ENCODE results near the gene CEP112. TPM values are rescaled to one million over a fixed set of nuclear protein-coding genes. Genes with fewer than 3 reads are reported as not detected.

CEP112 gene
- polyA plus RNA-seq, 1 donor from 2014 or later: 6.0 TPM

DNA sequence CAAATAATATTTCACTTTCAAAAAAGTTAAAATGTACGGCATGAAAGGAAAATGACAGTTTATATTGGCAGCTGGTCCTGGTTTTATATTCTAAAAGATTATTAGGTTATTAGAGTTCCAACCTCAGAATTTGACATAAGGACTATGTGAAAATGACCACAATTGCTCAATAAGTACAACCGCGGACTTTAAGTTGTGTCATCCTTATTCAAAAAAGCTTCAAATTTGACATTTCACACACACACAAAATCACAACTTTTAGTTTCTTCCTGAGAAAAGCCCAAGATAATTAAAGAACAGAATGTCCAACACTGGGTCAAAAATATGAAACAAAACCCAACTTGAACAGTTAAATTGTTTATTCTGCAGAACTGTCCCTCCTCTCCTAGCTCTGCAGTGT, 497.3 kb downstream of the CEP112 start:
- no peaks in the 10 kb centered on the region for H3F3A ChIP-seq (ENCODE audit: insufficient read depth, low read length, poor library complexity, severe bottlenecking)
- H2AFZ ChIP-seq (ENCODE audit: low read depth, low read length): no peak overlapping the region
- H3K4me2 ChIP-seq (ENCODE audit: low read length): no peak overlapping the region
- H3K79me2 ChIP-seq (replicated peaks; ENCODE audit: insufficient read depth, low read length): no peaks in the 10 kb centered on the region
- H3K9ac ChIP-seq (ENCODE audit: low read length): no peak overlapping the region
- no peaks in the 10 kb centered on the region for H3K9me3 ChIP-seq (ENCODE audit: low read length)
- no peaks in the 10 kb centered on the region for H3K36me3 ChIP-seq (ENCODE audit: insufficient read depth, low read length)
- no peak overlapping the region for H3K27ac ChIP-seq (ENCODE audit: low read length)
- no peaks in the 10 kb centered on the region for H4K20me1 ChIP-seq (ENCODE audit: insufficient read depth)
- TF ChIP-seq RAD21 (conservative IDR thresholded peaks at IDR 0.05): no peak
- TF ChIP-seq, protein P1, sequence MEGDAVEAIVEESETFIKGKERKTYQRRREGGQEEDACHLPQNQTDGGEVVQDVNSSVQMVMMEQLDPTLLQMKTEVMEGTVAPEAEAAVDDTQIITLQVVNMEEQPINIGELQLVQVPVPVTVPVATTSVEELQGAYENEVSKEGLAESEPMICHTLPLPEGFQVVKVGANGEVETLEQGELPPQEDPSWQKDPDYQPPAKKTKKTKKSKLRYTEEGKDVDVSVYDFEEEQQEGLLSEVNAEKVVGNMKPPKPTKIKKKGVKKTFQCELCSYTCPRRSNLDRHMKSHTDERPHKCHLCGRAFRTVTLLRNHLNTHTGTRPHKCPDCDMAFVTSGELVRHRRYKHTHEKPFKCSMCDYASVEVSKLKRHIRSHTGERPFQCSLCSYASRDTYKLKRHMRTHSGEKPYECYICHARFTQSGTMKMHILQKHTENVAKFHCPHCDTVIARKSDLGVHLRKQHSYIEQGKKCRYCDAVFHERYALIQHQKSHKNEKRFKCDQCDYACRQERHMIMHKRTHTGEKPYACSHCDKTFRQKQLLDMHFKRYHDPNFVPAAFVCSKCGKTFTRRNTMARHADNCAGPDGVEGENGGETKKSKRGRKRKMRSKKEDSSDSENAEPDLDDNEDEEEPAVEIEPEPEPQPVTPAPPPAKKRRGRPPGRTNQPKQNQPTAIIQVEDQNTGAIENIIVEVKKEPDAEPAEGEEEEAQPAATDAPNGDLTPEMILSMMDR (IDR thresholded peaks at IDR 0.05; ENCODE audit: poor library complexity, severe bottlenecking): no peak
- TF ChIP-seq, protein P2, sequence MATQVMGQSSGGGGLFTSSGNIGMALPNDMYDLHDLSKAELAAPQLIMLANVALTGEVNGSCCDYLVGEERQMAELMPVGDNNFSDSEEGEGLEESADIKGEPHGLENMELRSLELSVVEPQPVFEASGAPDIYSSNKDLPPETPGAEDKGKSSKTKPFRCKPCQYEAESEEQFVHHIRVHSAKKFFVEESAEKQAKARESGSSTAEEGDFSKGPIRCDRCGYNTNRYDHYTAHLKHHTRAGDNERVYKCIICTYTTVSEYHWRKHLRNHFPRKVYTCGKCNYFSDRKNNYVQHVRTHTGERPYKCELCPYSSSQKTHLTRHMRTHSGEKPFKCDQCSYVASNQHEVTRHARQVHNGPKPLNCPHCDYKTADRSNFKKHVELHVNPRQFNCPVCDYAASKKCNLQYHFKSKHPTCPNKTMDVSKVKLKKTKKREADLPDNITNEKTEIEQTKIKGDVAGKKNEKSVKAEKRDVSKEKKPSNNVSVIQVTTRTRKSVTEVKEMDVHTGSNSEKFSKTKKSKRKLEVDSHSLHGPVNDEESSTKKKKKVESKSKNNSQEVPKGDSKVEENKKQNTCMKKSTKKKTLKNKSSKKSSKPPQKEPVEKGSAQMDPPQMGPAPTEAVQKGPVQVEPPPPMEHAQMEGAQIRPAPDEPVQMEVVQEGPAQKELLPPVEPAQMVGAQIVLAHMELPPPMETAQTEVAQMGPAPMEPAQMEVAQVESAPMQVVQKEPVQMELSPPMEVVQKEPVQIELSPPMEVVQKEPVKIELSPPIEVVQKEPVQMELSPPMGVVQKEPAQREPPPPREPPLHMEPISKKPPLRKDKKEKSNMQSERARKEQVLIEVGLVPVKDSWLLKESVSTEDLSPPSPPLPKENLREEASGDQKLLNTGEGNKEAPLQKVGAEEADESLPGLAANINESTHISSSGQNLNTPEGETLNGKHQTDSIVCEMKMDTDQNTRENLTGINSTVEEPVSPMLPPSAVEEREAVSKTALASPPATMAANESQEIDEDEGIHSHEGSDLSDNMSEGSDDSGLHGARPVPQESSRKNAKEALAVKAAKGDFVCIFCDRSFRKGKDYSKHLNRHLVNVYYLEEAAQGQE (IDR thresholded peaks at IDR 0.05; ENCODE audit: borderline replicate concordance): no peak
- no peak for TF ChIP-seq MXI1 (conservative IDR thresholded peaks at IDR 0.05; ENCODE audit: poor library complexity, severe bottlenecking)
- TF ChIP-seq POLR2AphosphoS5 (IDR thresholded peaks at IDR 0.05): no peak
- no peak for TF ChIP-seq SMC3 (conservative IDR thresholded peaks at IDR 0.05; ENCODE audit: poor library complexity)
- TF ChIP-seq EP300 (conservative IDR thresholded peaks at IDR 0.05; ENCODE audit: poor library complexity, severe bottlenecking): no peak
- no peak for TF ChIP-seq EZH2 (IDR thresholded peaks at IDR 0.05; ENCODE audit: borderline replicate concordance, insufficient read depth, low read length, poor library complexity, severe bottlenecking)
- no peak for TF ChIP-seq TAF1 (IDR thresholded peaks at IDR 0.05; ENCODE audit: low read depth)
- H3K27me3 ChIP-seq (ENCODE audit: insufficient read depth, low read depth, low read length): no peaks in the 10 kb centered on the region
- no peaks in the 10 kb centered on the region for H3K9me2 ChIP-seq (ENCODE audit: insufficient read depth, low read length)
- peak overlapping the region; percentile 13 for H3K4me3 ChIP-seq (ENCODE audit: low read length)

DNA sequence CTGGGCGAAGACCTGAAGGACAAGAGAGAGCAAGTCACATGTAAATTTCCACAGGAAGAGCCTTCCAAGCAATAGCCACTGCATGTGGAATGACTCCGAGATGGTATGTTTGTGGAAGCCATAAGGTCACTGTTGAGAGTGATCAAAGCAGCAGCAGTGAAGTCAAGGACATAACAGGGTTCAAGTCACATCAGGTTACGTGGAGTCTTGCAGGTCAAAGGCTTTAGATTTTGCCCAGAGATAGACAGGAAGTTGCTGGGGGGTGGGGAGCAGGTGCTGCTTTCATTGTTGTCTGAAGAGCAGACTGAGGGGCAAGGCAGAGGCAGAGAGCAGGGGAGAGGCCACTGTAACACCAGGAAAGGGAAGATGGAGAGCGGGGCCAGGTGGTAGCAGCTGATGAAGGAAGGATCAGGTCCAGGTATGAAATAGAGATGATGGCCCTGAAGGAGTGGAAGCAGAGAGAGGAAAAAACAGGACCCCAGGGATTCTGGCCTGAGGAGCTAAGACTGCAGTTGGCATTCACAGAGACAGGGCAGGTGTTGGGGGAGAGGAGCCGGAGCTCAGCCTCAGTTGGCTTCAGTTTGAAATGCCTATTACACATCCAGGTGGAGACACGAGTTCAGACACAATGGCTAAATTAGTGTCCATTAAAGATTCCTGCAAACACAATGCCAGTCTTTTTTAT, 501.2 kb downstream of the CEP112 start:
- H3K79me2 ChIP-seq (replicated peaks; ENCODE audit: insufficient read depth, low read length): no peaks in the 10 kb centered on the region
- no peaks in the 10 kb centered on the region for H3K36me3 ChIP-seq (ENCODE audit: insufficient read depth, low read length)
- no peak overlapping the region for H3K27ac ChIP-seq (ENCODE audit: low read length)
- TF ChIP-seq POLR2AphosphoS5 (IDR thresholded peaks at IDR 0.05) (no peak), EP300 (conservative IDR thresholded peaks at IDR 0.05; ENCODE audit: poor library complexity, severe bottlenecking) (no peak), RAD21 (conservative IDR thresholded peaks at IDR 0.05) (no peak), EZH2 (IDR thresholded peaks at IDR 0.05; ENCODE audit: borderline replicate concordance, insufficient read depth, low read length, poor library complexity, severe bottlenecking) (no peak)
- TF ChIP-seq, protein P1 (IDR thresholded peaks at IDR 0.05; ENCODE audit: poor library complexity, severe bottlenecking): no peak
- no peaks in the 10 kb centered on the region for H3K27me3 ChIP-seq (ENCODE audit: insufficient read depth, low read depth, low read length)
- no peaks in the 10 kb centered on the region for H3F3A ChIP-seq (ENCODE audit: insufficient read depth, low read length, poor library complexity, severe bottlenecking)
- no peak overlapping the region for H3K4me2 ChIP-seq (ENCODE audit: low read length)
- no peaks in the 10 kb centered on the region for H3K9me3 ChIP-seq (ENCODE audit: low read length)
- H3K9me2 ChIP-seq (ENCODE audit: insufficient read depth, low read length): no peaks in the 10 kb centered on the region
- no peak overlapping the region for H3K9ac ChIP-seq (ENCODE audit: low read length)
- H2AFZ ChIP-seq (ENCODE audit: low read depth, low read length): no peak overlapping the region
- H3K4me3 ChIP-seq (ENCODE audit: low read length): no peak overlapping the region
- H4K20me1 ChIP-seq (ENCODE audit: insufficient read depth): no peaks in the 10 kb centered on the region

Measured in neural cell (in vitro differentiated cells).